SK-N-SH (cell line): ENCODE results near the gene ADAMTS5.

Experiments used
- CTCF ChIP-seq: fragments of 200-600 bp; sonication (generic); IDR thresholded peaks from 2 replicates; pipeline ENCODE4 v1.6.1; 2017; ENCODE audit warnings: antibody characterized with exemption, mild to moderate bottlenecking, moderate library complexity
- RCOR1 ChIP-seq: fragments of 150-350 bp; IDR thresholded peaks from 2 replicates; pipeline ENCODE4 v1.6.1; 2017; ENCODE audit warnings: antibody characterized with exemption, low read length
- TAF1 ChIP-seq: IDR thresholded peaks from 2 replicates; pipeline ENCODE4 v1.6.1; 2012; ENCODE audit warnings: low read depth, mild to moderate bottlenecking, low read length, moderate library complexity, borderline replicate concordance

- TF ChIP-seq CTCF (no peak), TAF1 (no peak), RCOR1 (no peak)
Measured at GRCh38 chr21:26965907-26966581, 844 bp downstream of the ADAMTS5 start.
